HG03280 (cell line): ENCODE measurements around the gene KAT8.

ENCODE experiments used
- ATAC-seq: cut with Tn5 transposase; IDR thresholded peaks from one replicate; pipeline ENCODE4 v1.9.1; 2021; ENCODE audit warnings: mild to moderate bottlenecking, moderate library complexity; ENCODE audit not compliant: unreplicated experiment

KAT8 gene

GRCh38 chr16:31106509-31107464 is 10.7 kb upstream of the KAT8 start:
- ATAC-seq = no peak

- ATAC-seq = peak; percentile 48
These were observed 10.0 kb upstream of the KAT8 start for GRCh38 chr16:31107465-31107867.

GRCh38 chr16:31108035-31108793 is 9.2 kb upstream of the KAT8 start, which contains the start of gene BCKDK:
Gene BCKDK (plus strand): TSS chr16:31108386. CDS start chr16:31109224, 838 bp downstream.
- ATAC-seq = peak; percentile 74

GRCh38 chr16:31108794-31109558 is 8.5 kb upstream of the KAT8 start:
- ATAC-seq = no peak

- no peak for ATAC-seq
These were observed 7.8 kb upstream of the KAT8 start for GRCh38 chr16:31109622-31110021.

- ATAC-seq = no peak
These were observed 7.1 kb upstream of the KAT8 start for GRCh38 chr16:31110106-31111034.

- ATAC-seq = no peak
These were observed 5.5 kb upstream of the KAT8 start for GRCh38 chr16:31111881-31112466.

- ATAC-seq = no peak
These were observed 4.8 kb upstream of the KAT8 start for GRCh38 chr16:31112711-31113110.

- ATAC-seq = no peak
These were observed 4.0 kb upstream of the KAT8 start for GRCh38 chr16:31113121-31114120.

- no peak for ATAC-seq
These were observed 3.0 kb upstream of the KAT8 start for GRCh38 chr16:31114468-31114867.

- ATAC-seq = no peak
These were observed 1.0 kb downstream of the KAT8 start for GRCh38 chr16:31118223-31119155.

- no peak for ATAC-seq
These were observed 2.7 kb downstream of the KAT8 start for GRCh38 chr16:31120129-31120528.

GRCh38 chr16:31125844-31126243 is 8.4 kb downstream of the KAT8 start:
- no peak for ATAC-seq

GRCh38 chr16:31127182-31127581 is 9.7 kb downstream of the KAT8 start:
- no peak for ATAC-seq

- ATAC-seq = no peak
These were observed 11.5 kb downstream of the KAT8 start for GRCh38 chr16:31128711-31129567.

GRCh38 chr16:31129568-31130335 is 12.3 kb downstream of the KAT8 start:
- ATAC-seq = no peak
